GM23338 (cell line): Measurements from ENCODE around the gene GPR31.

Experiments
- CREB1 ChIP-seq: fragments of 250-450 bp; sonication (Bioruptor Pico); IDR thresholded peaks from 2 replicates; pipeline ENCODE4 v1.5.0; 2020; ENCODE audit warnings: low read depth, mild to moderate bottlenecking, moderate library complexity
- EZH2 ChIP-seq: fragments of 200-600 bp; sonication (generic); IDR thresholded peaks from one replicate; pipeline ENCODE4 v1.8.0; 2017; ENCODE audit warnings: antibody characterized with exemption, mild to moderate bottlenecking, low read depth; ENCODE audit not compliant: unreplicated experiment
- EZH2phosphoT487 ChIP-seq: fragments of 200-600 bp; sonication (generic); IDR thresholded peaks from one replicate; pipeline ENCODE4 v1.8.1; 2018; ENCODE audit warnings: antibody characterized with exemption; ENCODE audit not compliant: unreplicated experiment
- JUNB ChIP-seq: IDR thresholded peaks from one replicate; pipeline ENCODE4 v1.6.1; 2016; ENCODE audit warnings: antibody characterized with exemption; ENCODE audit not compliant: unreplicated experiment
- POLR2AphosphoS5 ChIP-seq: IDR thresholded peaks from 2 replicates; pipeline ENCODE4 v1.6.1; 2016; ENCODE audit warnings: antibody characterized with exemption, low read depth
- ZNF114 ChIP-seq: fragments of 250-450 bp; sonication (Bioruptor Pico); IDR thresholded peaks from 2 replicates; pipeline ENCODE4 v1.5.0; 2020; ENCODE audit warnings: mild to moderate bottlenecking, moderate library complexity
- TF ChIP-seq, protein P1 (sequence below): IDR thresholded peaks from one replicate; pipeline ENCODE4 v1.6.1; 2018; ENCODE audit warnings: antibody characterized with exemption; ENCODE audit not compliant: unreplicated experiment
- TF ChIP-seq, protein P2 (sequence below), 2 experiments: fragments of 200-600 bp in 1 of 2; sonication (generic) in 1 of 2; conservative IDR thresholded peaks; 2 replicates each; pipeline versions ENCODE4 v1.5.1 to v1.6.1; 2016 to 2017; ENCODE audit warnings: antibody characterized with exemption in 2 of 2, low read depth in 2 of 2, mild to moderate bottlenecking in 2 of 2, moderate library complexity in 1 of 2
- TF ChIP-seq, protein P3 (sequence below): fragments of 250-450 bp; sonication (Bioruptor Pico); IDR thresholded peaks from 2 replicates; pipeline ENCODE4 v1.5.0; 2020; ENCODE audit warnings: mild to moderate bottlenecking, moderate library complexity
- TF ChIP-seq, protein P4 (sequence below): IDR thresholded peaks from 2 replicates; pipeline ENCODE4 v1.6.1; 2016; ENCODE audit warnings: antibody characterized with exemption

DNA sequence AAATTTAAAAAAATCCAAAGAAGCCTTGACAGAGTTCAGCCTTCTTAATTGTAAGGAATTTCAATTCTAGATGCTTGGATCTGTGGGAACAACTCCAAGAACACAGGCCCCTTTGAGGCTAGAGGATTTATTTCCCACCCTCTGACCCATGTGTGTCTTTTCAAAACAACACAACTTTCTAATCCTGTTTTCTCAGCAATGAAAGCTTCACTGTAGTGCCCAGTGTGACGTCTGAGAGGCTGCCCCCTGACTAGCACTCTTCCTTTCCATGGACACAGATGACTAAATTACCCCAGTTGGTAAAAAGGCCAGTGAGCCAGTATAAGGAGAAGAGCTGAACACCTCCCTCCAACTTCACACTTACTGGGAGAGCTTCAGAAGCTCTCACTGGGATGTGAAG is 51.4 kb downstream of the GPR31 start:
- TF ChIP-seq EZH2: no peak
- TF ChIP-seq, protein P1, sequence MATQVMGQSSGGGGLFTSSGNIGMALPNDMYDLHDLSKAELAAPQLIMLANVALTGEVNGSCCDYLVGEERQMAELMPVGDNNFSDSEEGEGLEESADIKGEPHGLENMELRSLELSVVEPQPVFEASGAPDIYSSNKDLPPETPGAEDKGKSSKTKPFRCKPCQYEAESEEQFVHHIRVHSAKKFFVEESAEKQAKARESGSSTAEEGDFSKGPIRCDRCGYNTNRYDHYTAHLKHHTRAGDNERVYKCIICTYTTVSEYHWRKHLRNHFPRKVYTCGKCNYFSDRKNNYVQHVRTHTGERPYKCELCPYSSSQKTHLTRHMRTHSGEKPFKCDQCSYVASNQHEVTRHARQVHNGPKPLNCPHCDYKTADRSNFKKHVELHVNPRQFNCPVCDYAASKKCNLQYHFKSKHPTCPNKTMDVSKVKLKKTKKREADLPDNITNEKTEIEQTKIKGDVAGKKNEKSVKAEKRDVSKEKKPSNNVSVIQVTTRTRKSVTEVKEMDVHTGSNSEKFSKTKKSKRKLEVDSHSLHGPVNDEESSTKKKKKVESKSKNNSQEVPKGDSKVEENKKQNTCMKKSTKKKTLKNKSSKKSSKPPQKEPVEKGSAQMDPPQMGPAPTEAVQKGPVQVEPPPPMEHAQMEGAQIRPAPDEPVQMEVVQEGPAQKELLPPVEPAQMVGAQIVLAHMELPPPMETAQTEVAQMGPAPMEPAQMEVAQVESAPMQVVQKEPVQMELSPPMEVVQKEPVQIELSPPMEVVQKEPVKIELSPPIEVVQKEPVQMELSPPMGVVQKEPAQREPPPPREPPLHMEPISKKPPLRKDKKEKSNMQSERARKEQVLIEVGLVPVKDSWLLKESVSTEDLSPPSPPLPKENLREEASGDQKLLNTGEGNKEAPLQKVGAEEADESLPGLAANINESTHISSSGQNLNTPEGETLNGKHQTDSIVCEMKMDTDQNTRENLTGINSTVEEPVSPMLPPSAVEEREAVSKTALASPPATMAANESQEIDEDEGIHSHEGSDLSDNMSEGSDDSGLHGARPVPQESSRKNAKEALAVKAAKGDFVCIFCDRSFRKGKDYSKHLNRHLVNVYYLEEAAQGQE: no peak
- TF ChIP-seq CREB1 (CRISPR knock-in tag): no peak
- no peak for TF ChIP-seq EZH2phosphoT487
- TF ChIP-seq POLR2AphosphoS5: no peak
- TF ChIP-seq, protein P2, sequence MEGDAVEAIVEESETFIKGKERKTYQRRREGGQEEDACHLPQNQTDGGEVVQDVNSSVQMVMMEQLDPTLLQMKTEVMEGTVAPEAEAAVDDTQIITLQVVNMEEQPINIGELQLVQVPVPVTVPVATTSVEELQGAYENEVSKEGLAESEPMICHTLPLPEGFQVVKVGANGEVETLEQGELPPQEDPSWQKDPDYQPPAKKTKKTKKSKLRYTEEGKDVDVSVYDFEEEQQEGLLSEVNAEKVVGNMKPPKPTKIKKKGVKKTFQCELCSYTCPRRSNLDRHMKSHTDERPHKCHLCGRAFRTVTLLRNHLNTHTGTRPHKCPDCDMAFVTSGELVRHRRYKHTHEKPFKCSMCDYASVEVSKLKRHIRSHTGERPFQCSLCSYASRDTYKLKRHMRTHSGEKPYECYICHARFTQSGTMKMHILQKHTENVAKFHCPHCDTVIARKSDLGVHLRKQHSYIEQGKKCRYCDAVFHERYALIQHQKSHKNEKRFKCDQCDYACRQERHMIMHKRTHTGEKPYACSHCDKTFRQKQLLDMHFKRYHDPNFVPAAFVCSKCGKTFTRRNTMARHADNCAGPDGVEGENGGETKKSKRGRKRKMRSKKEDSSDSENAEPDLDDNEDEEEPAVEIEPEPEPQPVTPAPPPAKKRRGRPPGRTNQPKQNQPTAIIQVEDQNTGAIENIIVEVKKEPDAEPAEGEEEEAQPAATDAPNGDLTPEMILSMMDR (conservative IDR thresholded peaks at IDR 0.05; ENCODE audit: low read depth in 2 of 2): no peak
- TF ChIP-seq ZNF114 (CRISPR knock-in tag): no peak
- TF ChIP-seq JUNB: no peak
- TF ChIP-seq, protein P3, sequence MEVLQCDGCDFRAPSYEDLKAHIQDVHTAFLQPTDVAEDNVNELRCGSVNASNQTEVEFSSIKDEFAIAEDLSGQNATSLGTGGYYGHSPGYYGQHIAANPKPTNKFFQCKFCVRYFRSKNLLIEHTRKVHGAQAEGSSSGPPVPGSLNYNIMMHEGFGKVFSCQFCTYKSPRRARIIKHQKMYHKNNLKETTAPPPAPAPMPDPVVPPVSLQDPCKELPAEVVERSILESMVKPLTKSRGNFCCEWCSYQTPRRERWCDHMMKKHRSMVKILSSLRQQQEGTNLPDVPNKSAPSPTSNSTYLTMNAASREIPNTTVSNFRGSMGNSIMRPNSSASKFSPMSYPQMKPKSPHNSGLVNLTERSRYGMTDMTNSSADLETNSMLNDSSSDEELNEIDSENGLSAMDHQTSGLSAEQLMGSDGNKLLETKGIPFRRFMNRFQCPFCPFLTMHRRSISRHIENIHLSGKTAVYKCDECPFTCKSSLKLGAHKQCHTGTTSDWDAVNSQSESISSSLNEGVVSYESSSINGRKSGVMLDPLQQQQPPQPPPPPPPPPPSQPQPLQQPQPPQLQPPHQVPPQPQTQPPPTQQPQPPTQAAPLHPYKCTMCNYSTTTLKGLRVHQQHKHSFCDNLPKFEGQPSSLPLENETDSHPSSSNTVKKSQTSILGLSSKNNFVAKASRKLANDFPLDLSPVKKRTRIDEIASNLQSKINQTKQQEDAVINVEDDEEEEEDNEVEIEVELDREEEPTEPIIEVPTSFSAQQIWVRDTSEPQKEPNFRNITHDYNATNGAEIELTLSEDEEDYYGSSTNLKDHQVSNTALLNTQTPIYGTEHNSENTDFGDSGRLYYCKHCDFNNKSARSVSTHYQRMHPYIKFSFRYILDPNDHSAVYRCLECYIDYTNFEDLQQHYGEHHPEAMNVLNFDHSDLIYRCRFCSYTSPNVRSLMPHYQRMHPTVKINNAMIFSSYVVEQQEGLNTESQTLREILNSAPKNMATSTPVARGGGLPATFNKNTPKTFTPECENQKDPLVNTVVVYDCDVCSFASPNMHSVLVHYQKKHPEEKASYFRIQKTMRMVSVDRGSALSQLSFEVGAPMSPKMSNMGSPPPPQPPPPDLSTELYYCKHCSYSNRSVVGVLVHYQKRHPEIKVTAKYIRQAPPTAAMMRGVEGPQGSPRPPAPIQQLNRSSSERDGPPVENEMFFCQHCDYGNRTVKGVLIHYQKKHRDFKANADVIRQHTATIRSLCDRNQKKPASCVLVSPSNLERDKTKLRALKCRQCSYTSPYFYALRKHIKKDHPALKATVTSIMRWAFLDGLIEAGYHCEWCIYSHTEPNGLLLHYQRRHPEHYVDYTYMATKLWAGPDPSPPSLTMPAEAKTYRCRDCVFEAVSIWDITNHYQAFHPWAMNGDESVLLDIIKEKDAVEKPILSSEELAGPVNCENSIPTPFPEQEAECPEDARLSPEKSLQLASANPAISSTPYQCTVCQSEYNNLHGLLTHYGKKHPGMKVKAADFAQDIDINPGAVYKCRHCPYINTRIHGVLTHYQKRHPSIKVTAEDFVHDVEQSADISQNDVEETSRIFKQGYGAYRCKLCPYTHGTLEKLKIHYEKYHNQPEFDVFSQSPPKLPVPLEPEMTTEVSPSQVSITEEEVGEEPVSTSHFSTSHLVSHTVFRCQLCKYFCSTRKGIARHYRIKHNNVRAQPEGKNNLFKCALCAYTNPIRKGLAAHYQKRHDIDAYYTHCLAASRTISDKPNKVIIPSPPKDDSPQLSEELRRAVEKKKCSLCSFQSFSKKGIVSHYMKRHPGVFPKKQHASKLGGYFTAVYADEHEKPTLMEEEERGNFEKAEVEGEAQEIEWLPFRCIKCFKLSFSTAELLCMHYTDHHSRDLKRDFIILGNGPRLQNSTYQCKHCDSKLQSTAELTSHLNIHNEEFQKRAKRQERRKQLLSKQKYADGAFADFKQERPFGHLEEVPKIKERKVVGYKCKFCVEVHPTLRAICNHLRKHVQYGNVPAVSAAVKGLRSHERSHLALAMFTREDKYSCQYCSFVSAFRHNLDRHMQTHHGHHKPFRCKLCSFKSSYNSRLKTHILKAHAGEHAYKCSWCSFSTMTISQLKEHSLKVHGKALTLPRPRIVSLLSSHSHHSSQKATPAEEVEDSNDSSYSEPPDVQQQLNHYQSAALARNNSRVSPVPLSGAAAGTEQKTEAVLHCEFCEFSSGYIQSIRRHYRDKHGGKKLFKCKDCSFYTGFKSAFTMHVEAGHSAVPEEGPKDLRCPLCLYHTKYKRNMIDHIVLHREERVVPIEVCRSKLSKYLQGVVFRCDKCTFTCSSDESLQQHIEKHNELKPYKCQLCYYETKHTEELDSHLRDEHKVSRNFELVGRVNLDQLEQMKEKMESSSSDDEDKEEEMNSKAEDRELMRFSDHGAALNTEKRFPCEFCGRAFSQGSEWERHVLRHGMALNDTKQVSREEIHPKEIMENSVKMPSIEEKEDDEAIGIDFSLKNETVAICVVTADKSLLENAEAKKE (CRISPR knock-in tag): no peak
- TF ChIP-seq, protein P4, sequence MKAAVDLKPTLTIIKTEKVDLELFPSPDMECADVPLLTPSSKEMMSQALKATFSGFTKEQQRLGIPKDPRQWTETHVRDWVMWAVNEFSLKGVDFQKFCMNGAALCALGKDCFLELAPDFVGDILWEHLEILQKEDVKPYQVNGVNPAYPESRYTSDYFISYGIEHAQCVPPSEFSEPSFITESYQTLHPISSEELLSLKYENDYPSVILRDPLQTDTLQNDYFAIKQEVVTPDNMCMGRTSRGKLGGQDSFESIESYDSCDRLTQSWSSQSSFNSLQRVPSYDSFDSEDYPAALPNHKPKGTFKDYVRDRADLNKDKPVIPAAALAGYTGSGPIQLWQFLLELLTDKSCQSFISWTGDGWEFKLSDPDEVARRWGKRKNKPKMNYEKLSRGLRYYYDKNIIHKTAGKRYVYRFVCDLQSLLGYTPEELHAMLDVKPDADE: no peak
